GM23248 (cell line): Measurements from ENCODE around the gene ZC3H12C. TPM values are rescaled to one million over a fixed set of nuclear protein-coding genes. Genes with fewer than 3 reads are reported as not detected.

Experiments used
- DNase-seq: peaks from one replicate; pipeline ENCODE4 v3.0.0-alpha.2; 2015
- H2AFZ ChIP-seq: fragments of 200-600 bp; sonication (generic); 2 replicates; pipeline ENCODE4 v1.6.1; 2016; ENCODE audit warnings: antibody characterized with exemption
- H3F3A ChIP-seq: fragments of 200-600 bp; sonication (generic); 2 replicates; pipeline ENCODE4 v1.6.1; 2016; ENCODE audit warnings: mild to moderate bottlenecking, antibody characterized with exemption, mixed run types; ENCODE audit not compliant: insufficient read depth
- H3K27ac ChIP-seq: fragments of 200-600 bp; sonication (generic); 2 replicates; pipeline ENCODE4 v1.5.1; 2016; ENCODE audit warnings: mild to moderate bottlenecking
- H3K27me3 ChIP-seq: fragments of 200-600 bp; sonication (generic); replicated peaks from 2 replicates; pipeline ENCODE4 v1.6.1; 2016; ENCODE audit warnings: mild to moderate bottlenecking; ENCODE audit not compliant: insufficient read depth
- H3K36me3 ChIP-seq: fragments of 200-600 bp; sonication (generic); 2 replicates; pipeline ENCODE4 v1.6.1; 2016; ENCODE audit warnings: low read depth, mild to moderate bottlenecking
- H3K4me1 ChIP-seq: fragments of 200-600 bp; sonication (generic); 2 replicates; pipeline ENCODE4 v1.6.1; 2016; ENCODE audit warnings: mild to moderate bottlenecking; ENCODE audit not compliant: insufficient read depth
- H3K4me2 ChIP-seq: fragments of 200-600 bp; sonication (generic); one replicate; pipeline ENCODE4 v1.6.1; 2016; ENCODE audit warnings: mild to moderate bottlenecking; ENCODE audit not compliant: unreplicated experiment
- H3K4me3 ChIP-seq: fragments of 200-600 bp; sonication (generic); 2 replicates; pipeline ENCODE4 v1.5.1; 2016; ENCODE audit warnings: mild to moderate bottlenecking
- H3K79me2 ChIP-seq: fragments of 200-600 bp; sonication (generic); 2 replicates; pipeline ENCODE4 v1.6.1; 2016; ENCODE audit warnings: mild to moderate bottlenecking; ENCODE audit not compliant: insufficient read depth
- H3K9ac ChIP-seq: fragments of 200-600 bp; sonication (generic); 2 replicates; pipeline ENCODE4 v1.6.1; 2016; ENCODE audit warnings: mild to moderate bottlenecking
- H3K9me2 ChIP-seq: fragments of 200-600 bp; sonication (generic); 2 replicates; pipeline ENCODE4 v1.6.1; 2016; ENCODE audit warnings: mixed run types, mild to moderate bottlenecking, moderate library complexity; ENCODE audit not compliant: insufficient read depth
- H3K9me3 ChIP-seq: fragments of 200-600 bp; sonication (generic); one replicate; pipeline ENCODE4 v1.6.1; 2017; ENCODE audit warnings: low read depth
- H4K20me1 ChIP-seq: fragments of 200-600 bp; sonication (generic); 2 replicates; pipeline ENCODE4 v1.6.0; 2016; ENCODE audit not compliant: insufficient read depth
- EZH2 ChIP-seq: fragments of 200-600 bp; sonication (generic); IDR thresholded peaks from 2 replicates; pipeline ENCODE4 v1.6.1; 2018; ENCODE audit warnings: antibody characterized with exemption, mild to moderate bottlenecking; ENCODE audit not compliant: insufficient read depth, poor library complexity, severe bottlenecking
- EZH2phosphoT487 ChIP-seq: fragments of 200-600 bp; sonication (generic); IDR thresholded peaks from 2 replicates; pipeline ENCODE4 v1.6.1; 2018; ENCODE audit warnings: antibody characterized with exemption, moderate library complexity, mild to moderate bottlenecking, low read depth; ENCODE audit not compliant: insufficient read depth
- WGBS, 2 experiments: methylation state at CpG; one replicate each; pipeline ENCODE4 v1.1.6; 2015 to 2017; ENCODE audit warnings: low lambda C conversion rate in 2 of 2, low coverage in 1 of 2; ENCODE audit errors: missing lambda C conversion rate in 2 of 2; 5-methylcytosine and 5-hydroxymethylcytosine counted together
- in situ Hi-C: fragments of 300-500 bp; cut with MboI; formaldehyde crosslinking; loops from 2 replicates; pipeline ENCODE4 v1.15.0; 2020
- polyA plus RNA-seq: library from polyadenylated mRNA; unstranded; fragments of >200 nt; fragmentation: Nextera tagmentation; extraction: Ambion mirVana; gene quantifications from 2 replicates; pipeline ENCODE4 v1.2.1, GENCODE V29; 2016
- total RNA-seq: library from RNA; depleted of rRNA; stranded (reverse); fragments of >200 nt; shearing (Covaris generic); gene quantifications from 2 replicates; pipeline ENCODE4 v1.2.3, GENCODE V29; 2014

The ZC3H12C gene
- total and polyA plus RNA-seq, 2 experiments from 2014 or later: 1.4 to 5.3 TPM

DNA sequence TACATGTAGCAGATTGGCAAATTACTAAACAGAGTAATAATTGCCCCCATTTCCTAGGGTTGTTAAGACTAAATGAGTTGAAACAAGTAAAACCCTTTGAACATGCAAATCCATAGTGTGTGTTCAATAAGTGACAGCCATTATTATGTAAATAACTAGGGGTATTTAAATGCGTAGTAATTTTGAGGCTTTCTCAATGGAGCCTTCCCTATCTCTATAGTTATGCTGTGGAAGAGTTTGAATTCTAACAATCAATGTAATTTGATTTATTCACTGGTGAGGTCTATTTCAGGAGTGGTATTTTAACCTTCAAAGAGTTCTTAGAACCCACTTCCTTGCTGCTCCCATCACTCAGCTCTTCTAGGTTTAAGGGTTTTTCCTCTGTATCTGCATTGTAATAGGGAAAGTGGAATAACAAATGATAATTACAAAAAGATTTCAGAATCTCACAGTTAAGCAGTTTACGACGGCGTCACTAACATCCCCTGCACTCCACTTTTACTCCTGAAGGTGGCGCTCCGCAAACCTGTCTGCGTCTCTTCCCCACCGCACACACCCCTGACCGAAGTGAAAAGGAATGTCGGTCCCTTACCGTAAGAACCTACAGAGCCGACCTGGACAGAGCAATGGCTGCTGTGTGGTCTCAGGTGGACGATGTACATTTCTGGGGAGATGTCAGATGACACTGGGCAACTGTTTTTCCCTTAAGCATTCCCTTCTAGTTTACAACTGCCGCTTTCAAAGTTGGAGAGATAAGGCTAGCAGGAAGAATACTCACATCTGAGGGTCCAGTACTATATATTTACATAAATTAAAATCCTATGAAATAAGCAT lies 80.8 kb downstream of the ZC3H12C start:
- Histone ChIP-seq H3K27me3 (no peaks in the 10 kb centered on the region), H3K27ac (peak overlapping the region; percentile 37; the same call in 1 of the 2 replicates), H2AFZ (peak overlapping the region; percentile 66), H3K9me2 (no peaks in the 10 kb centered on the region), H4K20me1 (no peaks in the 10 kb centered on the region), H3K4me2 (peak overlapping the region; percentile 74), H3K9me3 (no peaks in the 10 kb centered on the region), H3K36me3 (no peaks in the 10 kb centered on the region), H3F3A (peaks cover 17% of the 10 kb centered on the region), H3K4me3 (peak overlapping the region; percentile 62), H3K4me1 (peaks cover 7% of the 10 kb centered on the region; the same call in 1 of the 2 replicates), H3K9ac (peak overlapping the region; percentile 39), H3K79me2 (no peaks in the 10 kb centered on the region)
- peak; percentile 70 for DNase-seq
- TF ChIP-seq EZH2phosphoT487 (no peak), EZH2 (no peak)
- 30% methylated on average over 14 of the region's 14 CpGs for WGBS, 2 experiments
- in situ Hi-C loops: no loop called here

DNA sequence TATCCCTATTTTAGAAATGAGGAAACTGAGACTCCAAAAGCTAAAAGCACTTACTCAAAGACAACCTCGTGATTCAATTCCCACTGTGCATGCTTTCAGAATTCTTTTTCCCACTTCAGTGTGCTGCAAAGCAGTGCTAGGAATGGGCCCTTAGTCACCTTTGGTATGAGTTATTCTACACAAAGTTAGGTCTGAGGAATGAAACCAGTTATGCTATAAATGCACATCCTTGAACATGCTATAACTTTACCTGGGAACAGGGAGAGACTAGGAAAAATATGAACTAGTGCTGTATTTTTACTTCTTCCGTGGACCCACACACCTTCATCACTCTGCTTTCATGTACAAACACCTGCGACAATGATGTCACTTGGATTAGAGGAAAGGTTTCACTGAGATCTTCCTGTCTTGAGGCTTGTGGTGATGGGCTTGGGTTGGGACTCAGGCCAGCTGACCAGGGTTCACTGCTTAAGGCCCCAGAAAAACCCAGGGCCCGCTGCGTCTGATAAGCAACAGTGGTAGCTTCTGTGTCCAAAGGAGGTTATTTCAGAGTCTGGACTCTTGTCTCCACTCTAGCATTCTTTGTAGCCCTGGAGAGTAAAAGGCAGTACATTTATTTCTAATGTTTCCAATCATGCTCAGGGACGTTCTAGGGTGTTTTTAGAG lies 81.6 kb downstream of the ZC3H12C start:
- peak; percentile 68 for DNase-seq
- peak overlapping the region; percentile 74 for H3K4me2 ChIP-seq
- H3K9me2 ChIP-seq: no peaks in the 10 kb centered on the region
- WGBS, 2 experiments: 64 to 66% methylated on average over 6 of the region's 6 CpGs
- H3K79me2 ChIP-seq: no peaks in the 10 kb centered on the region
- peak overlapping the region; percentile 37; the same call in 1 of the 2 replicates for H3K27ac ChIP-seq
- in situ Hi-C loops: no loop called here
- H3K9me3 ChIP-seq: no peaks in the 10 kb centered on the region
- H3K4me3 ChIP-seq: peak overlapping the region; percentile 62
- peaks cover 7% of the 10 kb centered on the region; the same call in 1 of the 2 replicates for H3K4me1 ChIP-seq
- no peaks in the 10 kb centered on the region for H3K27me3 ChIP-seq
- H3K9ac ChIP-seq: peak overlapping the region; percentile 39; the same call in 1 of the 2 replicates
- no peaks in the 10 kb centered on the region for H3K36me3 ChIP-seq
- TF ChIP-seq EZH2phosphoT487 (no peak), EZH2 (no peak)
- H3F3A ChIP-seq: peaks cover 17% of the 10 kb centered on the region
- peak overlapping the region; percentile 66 for H2AFZ ChIP-seq
- no peaks in the 10 kb centered on the region for H4K20me1 ChIP-seq

DNA sequence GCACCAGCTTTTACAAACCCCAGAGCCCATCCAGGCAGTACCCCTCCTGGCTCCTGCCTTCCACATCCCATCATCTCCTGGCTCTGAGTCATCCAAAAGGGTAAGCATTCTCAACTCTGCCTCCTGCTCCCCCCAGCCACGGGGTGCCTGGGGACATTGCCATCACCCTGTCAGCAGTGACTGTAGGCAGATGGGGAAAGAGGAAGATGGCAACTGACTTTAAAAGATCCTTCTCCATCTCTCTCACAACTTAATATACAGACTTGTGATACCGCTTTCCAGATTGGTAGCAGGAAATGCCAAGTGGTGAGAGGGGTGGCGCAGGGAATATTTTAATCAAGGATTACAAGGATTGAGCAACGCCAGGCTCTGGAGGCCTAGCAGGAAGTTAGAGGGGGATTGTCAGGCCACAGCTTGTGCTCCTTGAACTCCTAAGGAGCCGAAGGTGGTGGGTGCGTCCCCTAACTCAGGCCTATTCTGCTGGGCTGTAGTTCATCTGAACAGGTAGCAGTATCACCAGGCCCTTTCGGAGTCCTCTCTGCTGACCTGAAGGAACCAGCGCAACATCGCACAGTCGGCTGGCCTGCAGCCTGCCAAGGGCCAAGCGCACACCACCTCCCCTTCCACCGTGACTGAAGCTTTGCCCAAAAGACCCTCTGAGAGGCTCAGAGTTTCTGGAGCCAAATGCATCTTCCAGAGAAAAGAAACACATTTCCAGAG lies 83.3 kb downstream of the ZC3H12C start:
- H4K20me1 ChIP-seq: no peaks in the 10 kb centered on the region
- no peaks in the 10 kb centered on the region for H3K9me3 ChIP-seq
- TF ChIP-seq EZH2phosphoT487: no peak
- peak; percentile 46 for DNase-seq
- H3K36me3 ChIP-seq: no peaks in the 10 kb centered on the region
- in situ Hi-C loops: no loop called here
- no peaks in the 10 kb centered on the region for H3K9me2 ChIP-seq
- H3K4me1 ChIP-seq: peaks cover 7% of the 10 kb centered on the region; the same call in 1 of the 2 replicates
- H3K9ac ChIP-seq: no peak overlapping the region
- H3F3A ChIP-seq: peaks cover 17% of the 10 kb centered on the region
- no peak overlapping the region for H3K4me2 ChIP-seq
- 74 to 79% methylated on average over 12 of the region's 12 CpGs for WGBS, 2 experiments
- H2AFZ ChIP-seq: no peak overlapping the region
- no peak overlapping the region for H3K27ac ChIP-seq
- no peak overlapping the region for H3K4me3 ChIP-seq
- H3K79me2 ChIP-seq: no peaks in the 10 kb centered on the region
- H3K27me3 ChIP-seq: no peaks in the 10 kb centered on the region

DNA sequence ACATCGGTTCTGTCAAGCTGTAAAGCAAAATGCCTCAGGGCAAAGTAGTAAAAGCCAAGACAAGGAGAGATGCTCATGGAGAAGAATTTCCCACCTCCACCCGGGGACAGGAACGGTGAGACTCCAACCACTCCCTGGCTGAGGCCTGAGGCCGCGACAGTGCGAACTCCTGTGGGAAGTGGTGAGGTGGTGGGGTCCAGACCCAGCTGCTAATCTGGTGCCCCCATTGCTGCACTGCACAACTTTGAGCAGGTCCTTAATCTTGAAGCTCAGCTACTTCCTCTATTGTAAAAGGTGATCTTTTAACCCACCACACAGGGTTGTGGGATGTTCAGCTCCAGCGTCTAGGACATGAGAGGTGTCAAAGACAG lies 83.9 kb downstream of the ZC3H12C start:
- H3K36me3 ChIP-seq: no peaks in the 10 kb centered on the region
- no peaks in the 10 kb centered on the region for H3K27me3 ChIP-seq
- peaks cover 7% of the 10 kb centered on the region; the same call in 1 of the 2 replicates for H3K4me1 ChIP-seq
- no peak overlapping the region for H3K4me3 ChIP-seq
- 94 to 95% methylated on average over 7 of the region's 7 CpGs for WGBS, 2 experiments
- no peak overlapping the region for H3K9ac ChIP-seq
- in situ Hi-C loops: no loop called here
- H3K79me2 ChIP-seq: no peaks in the 10 kb centered on the region
- TF ChIP-seq EZH2 (no peak), EZH2phosphoT487 (no peak)
- no peaks in the 10 kb centered on the region for H3K9me2 ChIP-seq
- no peaks in the 10 kb centered on the region for H3K9me3 ChIP-seq
- H3K27ac ChIP-seq: no peak overlapping the region
- H3F3A ChIP-seq: peaks cover 17% of the 10 kb centered on the region
- no peak overlapping the region for H3K4me2 ChIP-seq
- no peaks in the 10 kb centered on the region for H4K20me1 ChIP-seq
- no peak for DNase-seq
- no peak overlapping the region for H2AFZ ChIP-seq
